Ammon's horn (tissue), 1 donor: Measurements from ENCODE around the gene SLC34A3.

Experiments
- DNase-seq: peaks from one replicate; pipeline ENCODE4 v3.0.0-alpha.2; 2016; ENCODE audit warnings: low spot score

The SLC34A3 gene

DNA sequence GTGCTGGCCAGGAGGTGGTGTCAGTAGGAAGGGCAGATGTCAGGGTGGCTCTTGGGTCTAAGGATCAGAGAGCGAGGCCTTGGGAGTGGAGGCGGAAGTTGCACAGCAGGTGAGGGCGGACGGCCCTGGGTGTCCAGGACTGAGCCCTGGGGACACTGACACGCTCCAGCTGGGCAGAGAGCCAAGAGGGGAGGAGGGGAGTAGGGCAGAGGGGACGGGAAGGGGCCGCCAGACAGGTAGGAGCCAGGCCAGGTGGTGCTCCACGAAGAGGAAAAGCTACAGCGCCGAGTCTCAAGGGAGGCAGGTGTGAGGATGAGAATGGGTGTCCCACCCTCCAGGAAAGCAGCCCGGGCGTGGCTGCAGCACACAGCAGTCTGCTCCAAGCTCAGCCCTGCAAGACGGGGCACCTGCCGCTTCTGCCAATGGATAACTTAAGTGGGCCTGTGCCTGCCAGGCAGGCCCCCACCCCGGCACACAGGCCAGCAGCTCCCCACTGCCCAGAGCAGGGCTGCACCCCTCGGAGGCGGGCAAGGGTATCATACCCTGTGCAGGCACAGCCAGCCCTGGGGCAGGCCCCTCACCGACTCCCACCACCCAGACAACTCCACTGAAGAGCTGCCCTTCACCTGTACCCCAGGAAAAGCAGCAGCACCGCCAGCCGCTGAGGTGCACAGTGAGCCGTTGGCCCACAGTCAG lies 35.0 kb upstream of the SLC34A3 start:
- no peak for DNase-seq

DNA sequence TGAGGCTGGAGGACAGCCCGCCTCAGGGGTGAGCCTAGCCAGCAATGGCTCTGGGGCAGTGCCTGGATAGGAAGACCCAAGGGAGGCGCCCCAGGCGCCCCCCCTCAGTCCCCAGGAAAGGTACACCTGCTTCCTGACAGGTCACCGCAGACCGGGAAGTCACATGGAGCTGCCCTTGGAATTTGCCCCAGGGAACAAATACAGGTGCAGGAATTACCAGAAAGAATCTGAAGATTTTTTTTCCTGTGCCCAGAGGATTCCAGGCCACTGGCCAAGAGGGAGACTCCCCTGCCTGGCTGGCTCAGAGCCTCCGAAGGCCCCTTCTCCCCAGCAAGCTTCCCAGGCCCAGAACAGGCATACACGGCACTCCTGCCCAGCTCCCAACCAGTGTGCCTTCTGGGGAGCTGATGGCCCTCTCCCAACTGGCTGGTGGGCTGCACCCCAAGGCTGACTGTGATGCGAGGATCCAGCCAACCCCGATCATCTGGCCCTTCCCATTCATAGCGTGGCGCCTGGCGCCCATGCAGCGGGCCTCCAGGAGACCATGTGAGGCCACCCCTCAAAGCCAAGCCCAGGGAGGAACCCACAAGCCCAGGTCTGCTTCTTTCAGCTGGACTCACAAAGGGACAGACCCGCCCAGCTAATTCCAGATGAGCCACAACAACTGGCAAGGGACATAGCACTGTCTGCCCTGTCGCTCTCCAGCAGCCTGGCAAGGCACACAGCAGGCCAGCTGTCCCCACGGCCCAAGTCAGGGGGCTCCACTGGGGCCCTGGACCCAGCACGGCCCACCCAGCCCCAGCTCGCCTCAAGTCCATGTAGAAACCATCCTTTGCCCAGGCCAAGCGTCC lies 32.4 kb upstream of the SLC34A3 start:
- no peak for DNase-seq

GRCh38 chr9:137198902-137199283 lies 31.8 kb upstream of the SLC34A3 start:
- DNase-seq, result no peak

DNA sequence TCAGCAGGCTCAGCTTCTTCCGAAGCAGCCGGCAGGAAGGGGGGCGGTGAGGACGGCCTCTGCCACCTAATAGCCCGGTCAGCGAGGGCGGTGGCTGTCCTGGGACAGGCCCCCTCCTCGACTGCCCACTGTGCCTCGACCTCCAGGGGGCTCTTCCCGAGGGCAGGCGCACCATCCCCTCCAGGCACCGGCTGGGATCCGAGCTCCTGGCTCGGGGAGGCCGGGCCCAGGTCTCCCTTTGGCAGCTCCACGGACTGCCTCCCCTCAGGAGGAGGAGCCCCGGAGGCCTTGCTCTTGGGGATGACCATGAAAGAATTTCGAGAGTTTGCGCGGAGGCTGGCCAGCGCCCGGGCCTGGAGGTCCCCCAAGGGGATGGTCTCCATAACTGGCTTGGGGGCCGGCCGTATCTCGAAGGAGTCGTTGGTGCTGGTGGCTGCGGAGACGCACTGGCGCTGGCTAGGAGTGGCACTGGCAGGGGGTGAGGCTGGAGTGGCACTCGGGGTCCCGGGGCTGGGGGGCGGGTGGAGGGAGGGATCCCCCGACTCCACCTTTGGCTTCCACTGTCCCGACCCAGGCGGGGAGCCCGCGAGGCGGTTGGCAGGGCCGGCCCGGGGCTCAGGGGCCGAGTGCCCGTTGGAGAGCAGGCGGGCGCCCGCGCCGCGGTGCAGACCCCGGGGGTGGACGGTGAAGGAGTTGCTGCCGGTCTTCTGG lies 31.1 kb upstream of the SLC34A3 start:
- no peak for DNase-seq

GRCh38 chr9:137200311-137201204 lies 30.1 kb upstream of the SLC34A3 start, which contains the start of gene TPRN:
Gene TPRN, minus strand, starts transcription at chr9:137200741. Its CDS starts 30 bp downstream, at chr9:137200711.
- DNase-seq, result peak; percentile 99

DNA sequence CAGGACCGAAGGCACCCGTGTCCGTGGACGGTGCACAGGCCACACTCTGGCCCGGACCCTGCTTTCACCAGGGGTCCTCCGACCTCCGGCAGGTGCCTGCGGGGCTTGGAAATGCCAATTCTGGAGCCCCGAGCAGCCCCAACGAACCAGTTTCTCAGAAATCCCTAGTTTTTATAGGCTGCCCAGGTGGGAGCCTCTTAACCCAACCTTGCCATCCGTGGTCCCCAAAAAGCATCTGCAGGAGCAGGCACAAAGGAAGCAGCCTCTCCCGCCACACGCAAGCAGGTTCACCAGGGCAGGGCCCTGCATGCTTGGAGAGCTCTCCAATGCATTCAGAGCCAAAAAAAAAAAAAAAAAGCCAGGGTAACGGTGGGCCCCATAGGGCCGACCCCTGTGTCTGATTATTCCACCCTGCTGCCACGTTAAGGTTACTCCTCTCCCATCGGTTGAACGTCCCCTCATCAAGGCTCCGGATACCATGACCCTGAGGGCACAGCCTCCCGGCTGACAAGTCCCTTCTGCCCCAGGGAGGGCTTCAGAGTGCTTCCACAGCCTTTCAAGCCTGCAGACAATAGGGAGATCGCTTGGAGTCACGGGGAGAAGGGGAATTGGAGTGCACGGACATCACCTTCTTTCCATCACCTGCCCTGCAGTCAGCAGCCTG lies 29.4 kb upstream of the SLC34A3 start:
- DNase-seq, result no peak

DNA sequence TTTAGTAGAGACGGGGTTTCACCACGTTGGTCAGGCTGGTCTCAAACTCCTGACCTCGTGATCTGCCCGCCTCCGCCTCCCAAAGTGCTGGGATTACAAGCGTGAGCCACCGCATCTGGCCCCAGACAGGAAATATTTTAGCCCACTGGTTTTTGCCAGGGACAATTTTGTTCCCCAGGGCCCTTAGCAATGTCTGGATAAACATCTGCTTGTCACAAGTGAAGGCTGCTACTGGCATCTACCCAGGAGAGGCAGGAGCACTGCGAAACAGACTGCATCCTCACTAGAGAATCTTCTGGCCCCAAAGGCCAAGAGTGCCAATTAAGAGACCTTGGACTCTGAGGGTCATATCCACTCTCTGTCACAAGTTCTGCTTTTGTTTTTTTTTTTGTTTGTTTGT lies 27.7 kb upstream of the SLC34A3 start:
- DNase-seq, result no peak

- DNase-seq, result no peak
Observed at GRCh38 chr9:137204731-137205125, 26.0 kb upstream of the SLC34A3 start.

DNA sequence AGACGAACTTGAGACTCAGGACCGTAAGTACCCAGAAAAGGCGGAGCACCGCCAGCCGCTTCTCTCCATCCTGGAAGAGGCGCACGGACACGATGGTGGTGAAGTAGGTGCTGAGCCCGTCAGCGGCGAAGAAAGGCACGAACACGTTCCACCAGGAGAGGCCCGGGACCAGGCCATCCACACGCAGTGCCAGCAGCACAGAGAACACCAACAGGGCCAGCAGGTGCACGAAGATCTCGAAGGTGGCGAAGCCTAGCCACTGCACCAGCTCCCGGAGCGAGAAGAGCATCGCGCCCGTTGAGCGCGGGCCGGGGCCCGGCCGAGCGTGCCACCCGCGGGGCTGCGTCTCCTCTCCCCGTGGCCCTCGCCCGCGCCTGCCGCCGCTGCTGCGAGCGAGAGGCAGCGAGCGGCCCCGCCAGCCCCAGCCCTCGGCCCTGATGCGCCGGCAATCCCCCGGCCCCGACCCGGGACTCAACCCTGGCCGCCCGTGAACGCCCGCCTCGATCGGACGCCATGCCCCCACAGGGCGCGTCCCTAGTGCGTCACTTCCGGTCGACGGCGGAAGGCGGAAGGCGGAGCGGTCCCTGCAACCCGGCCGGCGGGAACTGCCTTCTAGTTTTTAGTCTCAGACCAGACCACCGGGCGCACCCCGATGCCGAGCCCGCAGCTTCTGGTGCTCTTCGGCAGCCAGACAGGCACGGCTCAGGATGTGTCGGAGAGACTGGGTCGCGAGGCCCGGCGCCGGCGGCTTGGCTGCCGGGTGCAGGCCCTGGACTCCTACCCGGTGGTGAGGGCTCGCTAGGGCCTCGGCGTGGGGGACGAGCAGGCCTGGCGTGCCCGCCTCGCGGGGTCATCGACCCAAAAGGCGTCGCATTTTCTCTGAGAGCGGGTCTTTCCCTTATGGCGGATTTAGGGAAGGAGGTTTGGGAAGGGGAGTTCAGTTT lies 25.3 kb upstream of the SLC34A3 start, which contains the start of the genes NDOR1 and TMEM203:
Gene NDOR1 (plus strand): TSS at position 575 of the 944 bp plus-strand sequence. CDS start 78 bp downstream, at position 653.
Gene TMEM203 (minus strand): TSS at position 523 of the 944 bp plus-strand sequence. CDS start 234 bp downstream, at position 289.
- DNase-seq, result peak; percentile 94

- DNase-seq, result no peak
Observed at GRCh38 chr9:137206602-137207001, 24.1 kb upstream of the SLC34A3 start.

GRCh38 chr9:137211532-137211931 lies 19.2 kb upstream of the SLC34A3 start:
- no peak for DNase-seq

DNA sequence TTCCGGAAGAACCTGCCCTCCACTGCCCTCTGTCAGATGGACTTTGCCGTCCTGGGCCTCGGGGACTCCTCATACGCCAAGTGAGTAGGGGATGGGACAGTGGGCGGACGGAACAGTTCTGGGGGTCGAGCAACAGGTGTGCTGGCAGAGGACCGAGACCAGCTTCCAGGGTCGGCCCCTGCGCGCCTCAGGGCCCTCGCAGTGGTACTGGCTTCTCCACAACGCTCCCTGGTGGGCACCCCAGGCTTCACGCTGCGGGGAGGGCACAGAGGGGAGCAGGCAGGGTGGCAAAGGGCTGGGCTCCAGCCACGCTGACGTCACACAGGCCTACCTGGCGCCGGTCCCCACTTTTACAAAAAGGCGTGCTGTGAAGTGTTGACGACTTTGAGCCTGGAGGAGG lies 18.2 kb upstream of the SLC34A3 start:
- DNase-seq, result no peak

- no peak for DNase-seq
Observed at GRCh38 chr9:137213160-137214060, 17.3 kb upstream of the SLC34A3 start.

DNA sequence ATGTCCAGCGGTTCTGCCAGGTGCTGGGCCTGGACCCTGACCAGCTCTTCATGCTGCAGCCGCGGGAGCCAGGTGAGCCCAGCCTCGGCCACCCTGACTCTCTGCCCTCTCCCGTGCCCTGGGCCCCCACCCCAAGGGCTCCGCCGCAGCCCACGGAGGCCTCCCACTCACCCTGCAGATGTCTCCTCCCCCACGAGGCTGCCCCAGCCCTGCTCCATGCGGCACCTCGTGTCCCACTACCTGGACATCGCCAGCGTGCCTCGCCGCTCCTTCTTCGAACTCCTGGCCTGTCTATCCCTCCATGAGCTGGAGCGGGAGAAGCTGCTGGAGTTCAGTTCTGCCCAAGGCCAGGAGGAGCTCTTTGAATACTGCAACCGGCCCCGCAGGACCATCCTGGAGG lies 16.1 kb upstream of the SLC34A3 start:
- DNase-seq, result no peak

DNA sequence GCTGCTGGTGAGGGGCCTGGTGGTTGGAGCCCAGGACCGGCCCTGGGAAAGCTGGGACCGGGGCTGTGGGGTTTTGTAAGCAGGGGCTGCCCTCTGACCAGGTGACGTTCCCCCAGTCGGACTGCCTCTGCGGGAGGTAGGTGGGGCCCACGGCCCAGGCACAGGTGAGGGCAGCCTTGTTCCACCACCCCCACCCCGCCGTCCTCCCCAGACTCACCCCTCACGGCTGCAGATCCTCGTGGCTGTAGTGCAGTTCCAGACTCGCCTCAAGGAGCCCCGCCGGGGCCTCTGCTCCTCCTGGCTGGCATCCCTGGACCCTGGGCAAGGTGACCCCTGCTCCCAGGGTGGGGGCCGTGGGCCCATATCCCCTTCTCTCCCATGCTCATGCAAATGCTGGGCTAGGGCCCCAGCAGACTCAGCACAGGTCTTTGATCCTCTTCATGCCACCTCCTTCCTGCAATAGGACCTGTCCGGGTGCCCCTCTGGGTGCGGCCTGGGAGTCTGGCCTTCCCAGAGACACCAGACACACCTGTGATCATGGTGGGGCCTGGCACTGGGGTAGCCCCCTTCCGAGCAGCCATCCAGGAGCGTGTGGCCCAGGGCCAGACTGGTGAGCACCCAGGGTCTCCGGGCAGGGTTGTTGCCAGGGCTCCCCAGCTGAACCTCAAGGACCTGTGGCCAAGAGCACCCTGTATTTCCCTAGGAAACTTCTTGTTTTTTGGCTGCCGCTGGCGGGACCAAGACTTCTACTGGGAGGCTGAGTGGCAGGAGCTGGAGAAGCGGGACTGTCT lies 15.3 kb upstream of the SLC34A3 start:
- DNase-seq, result no peak

- no peak for DNase-seq
Observed at GRCh38 chr9:137216188-137216965, 14.3 kb upstream of the SLC34A3 start.
